Caco-2 (cell line): ENCODE data around the gene ACE. TPM values are rescaled to one million over a fixed set of nuclear protein-coding genes. Genes with fewer than 3 reads are reported as not detected.

Experiments
- BruUV-seq: library from RNA; stranded (reverse); fragments of 400-500 nt; replicated peaks from 2 replicates; lab custom pipeline; 2021; lab: Mats Ljungman, UMichigan
- CTCF ChIA-PET: fragments of 300-600 bp; sonication (Branson Sonifier 250); formaldehyde crosslinking; loops from one replicate; lab custom pipeline; 2022; ENCODE audit warnings: antibody characterized with exemption; lab: Charles Lee
- POLR2A ChIA-PET: fragments of 300-600 bp; sonication (Branson Sonifier 250); formaldehyde crosslinking; loops from one replicate; lab custom pipeline; 2022; ENCODE audit warnings: antibody characterized with exemption; lab: Charles Lee
- DNase-seq, 2 experiments: peaks; one replicate each; pipeline versions ENCODE4 v3.0.0 to v3.0.0-alpha.2; 2020 to 2022
- H3K27me3 ChIP-seq: replicated peaks from 2 replicates; pipeline ENCODE4 v1.6.0; 2011; ENCODE audit warnings: low read length; ENCODE audit not compliant: control insufficient read depth, insufficient read depth
- H3K36me3 ChIP-seq: 2 replicates; pipeline ENCODE4 v1.5.1; 2011; ENCODE audit warnings: low read length; ENCODE audit not compliant: control insufficient read depth, insufficient read depth
- H3K4me1 ChIP-seq: fragments of 250-450 bp; sonication (Bioruptor Pico); 2 replicates; pipeline ENCODE4 v1.5.1; 2020; ENCODE audit warnings: mild to moderate bottlenecking
- H3K4me3 ChIP-seq: 2 replicates; pipeline ENCODE4 v1.5.1; 2011; ENCODE audit warnings: low read depth, mild to moderate bottlenecking, control low read depth, low read length
- H3K9me3 ChIP-seq: fragments of 250-450 bp; sonication (Bioruptor Pico); 2 replicates; pipeline ENCODE4 v1.5.1; 2020; ENCODE audit warnings: mild to moderate bottlenecking, moderate library complexity
- H3K27ac Mint-ChIP-seq: one replicate; pipeline ENCODE4 v1.8.0; 2022; ENCODE audit warnings: mixed read lengths; ENCODE audit not compliant: unreplicated experiment
- H3K27me3 Mint-ChIP-seq: one replicate; pipeline ENCODE4 v1.8.0; 2022; ENCODE audit warnings: mixed read lengths; ENCODE audit not compliant: insufficient read depth, unreplicated experiment
- H3K36me3 Mint-ChIP-seq: one replicate; pipeline ENCODE4 v1.8.0; 2022; ENCODE audit warnings: mild to moderate bottlenecking, mixed read lengths; ENCODE audit not compliant: insufficient read depth, unreplicated experiment
- H3K4me1 Mint-ChIP-seq: one replicate; pipeline ENCODE4 v1.8.0; 2022; ENCODE audit warnings: low read depth, mixed read lengths; ENCODE audit not compliant: unreplicated experiment
- H3K4me3 Mint-ChIP-seq: one replicate; pipeline ENCODE4 v1.8.0; 2022; ENCODE audit warnings: mild to moderate bottlenecking, moderate library complexity, mixed read lengths; ENCODE audit not compliant: unreplicated experiment
- H3K9me3 Mint-ChIP-seq: one replicate; pipeline ENCODE4 v1.8.0; 2022; ENCODE audit warnings: mixed read lengths; ENCODE audit not compliant: unreplicated experiment
- intact Hi-C: fragments of 100-400 bp; cut with micrococcal nuclease; formaldehyde crosslinking; loops from one replicate; pipeline ENCODE4 v1.10.0; 2022; ENCODE audit not compliant: unreplicated experiment
- total RNA-seq: library from RNA; stranded (reverse); gene quantifications from 2 replicates; pipeline ENCODE4 v1.2.3, GENCODE V29; 2022
- TF ChIP-seq, protein P1 (sequence below), 2 experiments: fragments of 200-600 bp in 1 of 2; IDR thresholded peaks; 1 replicate in 1 of 2; 2 replicates in 1 of 2; pipeline versions ENCODE4 v1.5.1 to v1.8.0; 2011 to 2022; ENCODE audit warnings: antibody characterized with exemption in 1 of 2, control low read depth in 1 of 2, inconsistent platforms in 1 of 2, low read depth in 1 of 2, low read length in 1 of 2, mild to moderate bottlenecking in 1 of 2, moderate library complexity in 1 of 2; ENCODE audit not compliant: insufficient read depth in 1 of 2, severe bottlenecking in 1 of 2, unreplicated experiment in 1 of 2

ACE gene
- total RNA-seq, 1 experiment from 2014 or later, result 3.4 TPM

DNA sequence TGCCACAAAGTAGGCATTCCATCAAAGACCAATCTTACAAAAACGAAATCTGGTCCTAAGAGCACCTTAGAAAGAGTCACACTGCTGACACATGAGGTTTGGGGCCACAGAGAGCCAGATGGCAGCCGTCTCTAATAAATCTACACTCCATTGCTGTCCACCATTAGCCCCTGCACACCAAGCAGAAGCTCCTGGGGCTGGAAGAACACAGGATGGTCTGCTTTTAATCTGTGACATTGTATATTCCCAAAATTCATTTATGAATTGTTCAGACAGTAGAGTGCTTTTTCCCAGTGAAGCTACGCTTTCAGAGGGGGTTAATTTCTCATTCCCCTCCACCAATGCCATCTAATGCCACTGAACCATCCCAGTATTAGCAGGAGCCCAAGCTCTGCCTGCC, 32.4 kb upstream of the ACE start:
- Histone ChIP-seq H3K4me3 (no peak overlapping the region), H3K4me1 (peaks cover 14% of the 10 kb centered on the region), H3K36me3 (no peaks in the 10 kb centered on the region), H3K27me3 (no peaks in the 10 kb centered on the region), H3K9me3 (no peaks in the 10 kb centered on the region)
- no peak for DNase-seq
- intact Hi-C loops, result no loop called here
- H3K4me3 Mint-ChIP-seq, result peak overlapping the region; percentile 72
- H3K36me3 Mint-ChIP-seq, result peaks cover 19% of the 10 kb centered on the region
- peaks cover 7% of the 10 kb centered on the region for H3K4me1 Mint-ChIP-seq
- no peaks in the 10 kb centered on the region for H3K9me3 Mint-ChIP-seq
- peak overlapping the region; percentile 61 for H3K27ac Mint-ChIP-seq
- BruUV-seq, result TSS peak; percentile 58
- TF ChIP-seq, protein P1, sequence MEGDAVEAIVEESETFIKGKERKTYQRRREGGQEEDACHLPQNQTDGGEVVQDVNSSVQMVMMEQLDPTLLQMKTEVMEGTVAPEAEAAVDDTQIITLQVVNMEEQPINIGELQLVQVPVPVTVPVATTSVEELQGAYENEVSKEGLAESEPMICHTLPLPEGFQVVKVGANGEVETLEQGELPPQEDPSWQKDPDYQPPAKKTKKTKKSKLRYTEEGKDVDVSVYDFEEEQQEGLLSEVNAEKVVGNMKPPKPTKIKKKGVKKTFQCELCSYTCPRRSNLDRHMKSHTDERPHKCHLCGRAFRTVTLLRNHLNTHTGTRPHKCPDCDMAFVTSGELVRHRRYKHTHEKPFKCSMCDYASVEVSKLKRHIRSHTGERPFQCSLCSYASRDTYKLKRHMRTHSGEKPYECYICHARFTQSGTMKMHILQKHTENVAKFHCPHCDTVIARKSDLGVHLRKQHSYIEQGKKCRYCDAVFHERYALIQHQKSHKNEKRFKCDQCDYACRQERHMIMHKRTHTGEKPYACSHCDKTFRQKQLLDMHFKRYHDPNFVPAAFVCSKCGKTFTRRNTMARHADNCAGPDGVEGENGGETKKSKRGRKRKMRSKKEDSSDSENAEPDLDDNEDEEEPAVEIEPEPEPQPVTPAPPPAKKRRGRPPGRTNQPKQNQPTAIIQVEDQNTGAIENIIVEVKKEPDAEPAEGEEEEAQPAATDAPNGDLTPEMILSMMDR (IDR thresholded peaks at IDR 0.05; ENCODE audit: insufficient read depth in 1 of 2, low read depth in 1 of 2, low read length in 1 of 2, severe bottlenecking in 1 of 2, unreplicated experiment in 1 of 2), result no peak
- ChIA-PET CTCF (interaction anchor here (0.7 to 3.0 kb wide), 5 partner anchors 8 to 36 kb away, joined by 4 to 17 read pairs (median 6); partner anchors contain the start of gene ACE), POLR2A (no interaction called here)
- H3K27me3 Mint-ChIP-seq, result no peaks in the 10 kb centered on the region

DNA sequence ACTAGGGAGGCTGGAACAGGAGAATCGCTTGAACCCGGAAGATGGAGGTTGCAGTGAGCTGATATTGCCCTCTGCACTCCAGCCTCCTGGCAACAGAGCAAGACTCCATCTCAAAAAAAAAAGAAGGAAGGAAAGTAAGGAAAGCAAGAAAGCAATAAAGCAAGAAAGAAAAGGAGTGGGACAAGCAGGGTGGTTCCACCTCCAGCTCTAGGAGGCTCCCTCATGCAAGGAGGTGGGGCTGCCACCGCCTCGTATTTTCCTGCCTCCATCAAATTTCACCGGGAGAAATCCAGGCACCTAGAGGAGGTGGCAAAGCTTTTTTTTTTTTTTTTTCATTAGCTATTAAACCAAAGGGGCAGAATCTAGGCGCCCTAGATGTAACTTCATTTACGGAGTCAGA, 31.8 kb upstream of the ACE start:
- no peak for DNase-seq
- Histone ChIP-seq H3K9me3 (no peaks in the 10 kb centered on the region), H3K27me3 (no peaks in the 10 kb centered on the region), H3K4me3 (peak overlapping the region; percentile 85), H3K4me1 (peaks cover 14% of the 10 kb centered on the region), H3K36me3 (no peaks in the 10 kb centered on the region)
- Mint-ChIP-seq H3K27me3 (no peaks in the 10 kb centered on the region), H3K36me3 (peaks cover 19% of the 10 kb centered on the region), H3K4me3 (peak overlapping the region; percentile 72), H3K4me1 (peaks cover 7% of the 10 kb centered on the region), H3K27ac (peak overlapping the region; percentile 61), H3K9me3 (no peaks in the 10 kb centered on the region)
- ChIA-PET CTCF (interaction anchor here (0.6 to 3.0 kb wide), 7 partner anchors 9 to 78 kb away, joined by 3 to 17 read pairs (median 6); partner anchors contain the start of gene ACE), POLR2A (interaction anchor here (0.5 kb wide), 1 partner anchor 700 kb away, joined by 5 read pairs; no protein-coding TSS in a partner anchor)
- TF ChIP-seq, protein P1 (IDR thresholded peaks at IDR 0.05; ENCODE audit: insufficient read depth in 1 of 2, low read depth in 1 of 2, low read length in 1 of 2, severe bottlenecking in 1 of 2, unreplicated experiment in 1 of 2), result no peak
- intact Hi-C loops, result loop anchor here (5.0 kb wide), 1 partner anchor 167 kb away; no protein-coding TSS in a partner anchor
- BruUV-seq, result no TSS peak

DNA sequence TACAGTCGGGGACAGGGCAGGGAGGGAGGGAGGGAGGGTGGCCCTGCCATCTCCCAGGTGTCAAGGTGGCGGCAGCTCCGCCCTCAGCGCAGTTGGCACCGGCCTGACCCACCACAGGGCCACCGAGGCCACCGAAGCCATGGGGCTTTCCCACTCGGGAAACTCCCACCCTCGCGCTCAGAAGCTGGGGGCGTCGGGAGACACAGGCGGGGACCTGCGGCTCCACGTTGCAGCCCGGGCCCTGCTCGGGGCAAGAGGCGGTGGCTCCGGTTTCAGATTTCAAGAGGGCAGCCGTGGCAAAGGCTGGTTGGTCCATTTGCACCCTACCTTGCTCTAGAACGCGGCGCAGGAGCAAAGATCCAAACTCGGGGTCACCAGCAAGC, 31.3 kb upstream of the ACE start:
- H3K27ac Mint-ChIP-seq, result peak overlapping the region; percentile 61
- DNase-seq, result no peak

More for the DNA sequence above, 31.3 kb upstream of the ACE start:
- no peaks in the 10 kb centered on the region for H3K36me3 ChIP-seq
- ChIA-PET POLR2A (interaction anchor here (0.5 kb wide), 1 partner anchor 700 kb away, joined by 5 read pairs; no protein-coding TSS in a partner anchor), CTCF (interaction anchor here (0.6 to 3.0 kb wide), 4 partner anchors 14 to 33 kb away, joined by 5 to 17 read pairs (median 9); no protein-coding TSS in a partner anchor)
- H3K9me3 ChIP-seq, result no peaks in the 10 kb centered on the region
- H3K36me3 Mint-ChIP-seq, result peaks cover 19% of the 10 kb centered on the region
- no peaks in the 10 kb centered on the region for H3K27me3 Mint-ChIP-seq
- intact Hi-C loops, result loop anchor here (5.0 kb wide), 1 partner anchor 167 kb away; no protein-coding TSS in a partner anchor
- H3K4me3 Mint-ChIP-seq, result peak overlapping the region; percentile 72
- TF ChIP-seq, protein P1 (IDR thresholded peaks at IDR 0.05; ENCODE audit: insufficient read depth in 1 of 2, low read depth in 1 of 2, low read length in 1 of 2, severe bottlenecking in 1 of 2, unreplicated experiment in 1 of 2), result no peak
- no peaks in the 10 kb centered on the region for H3K27me3 ChIP-seq
- no peaks in the 10 kb centered on the region for H3K9me3 Mint-ChIP-seq
- peak overlapping the region; percentile 85 for H3K4me3 ChIP-seq
- BruUV-seq, result no TSS peak
- H3K4me1 Mint-ChIP-seq, result peaks cover 7% of the 10 kb centered on the region
- H3K4me1 ChIP-seq, result peaks cover 14% of the 10 kb centered on the region
